ENCODE data around the gene TNRC6A. TPM values are rescaled to one million over a fixed set of nuclear protein-coding genes. Genes with fewer than 3 reads are reported as not detected.
A peak's percentile ranks its signal among the peaks of the same experiment; 100 is the strongest.
"Not testable (repeated sequence)": the region's sequence is repeated elsewhere in the genome, so short reads cannot be mapped to it uniquely, and the experiment has no call there.

TNRC6A gene
- polyA plus RNA-seq, 1 donor: 101 TPM

DNA sequence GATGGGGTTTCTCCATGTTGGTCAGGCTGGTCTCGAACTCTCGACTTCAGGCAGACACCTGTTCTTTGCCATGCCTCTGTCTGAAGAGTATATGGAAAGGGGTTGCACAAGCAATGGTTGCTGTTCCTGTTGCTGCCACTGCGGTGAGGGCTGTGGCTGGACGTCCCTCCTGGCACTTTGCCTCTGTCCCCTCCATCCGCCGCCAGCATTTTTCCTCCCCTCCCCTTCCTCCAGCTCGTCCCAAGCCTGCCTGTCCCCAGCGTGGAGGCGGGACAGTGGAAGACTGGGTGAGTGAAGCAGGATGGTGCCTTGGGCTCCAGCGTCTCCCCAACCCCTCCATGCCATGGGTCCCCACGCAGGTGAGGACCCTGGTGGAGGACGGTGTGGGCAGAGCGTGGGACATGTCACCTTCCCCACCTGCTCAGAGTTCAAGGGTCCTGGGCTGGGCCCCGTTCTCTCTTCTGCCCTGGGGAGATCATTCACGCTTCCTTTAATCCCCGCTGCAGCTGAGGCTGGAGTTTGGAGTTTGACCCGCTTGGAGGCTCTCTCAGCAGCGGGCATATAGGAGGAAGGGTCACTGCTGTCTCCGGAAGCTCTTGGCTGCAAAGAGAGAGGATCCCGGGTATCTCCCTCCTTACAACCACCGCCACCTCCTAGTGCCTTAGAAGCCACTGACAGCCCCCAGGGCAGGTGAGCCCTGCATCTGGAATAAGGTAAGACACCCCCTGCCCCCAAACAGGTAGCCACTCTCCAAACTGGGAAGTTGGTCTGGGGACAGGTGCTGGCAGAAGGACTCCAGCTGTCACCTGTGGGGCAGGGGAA lies 116.5 kb downstream of the TNRC6A start, which contains the start of gene SLC5A11:
TSS of gene SLC5A11 (plus strand) at position 238 of the 822 bp plus-strand sequence. CDS start 12,681 bp downstream, outside the sequence.
- no peak for DNase-seq

DNA sequence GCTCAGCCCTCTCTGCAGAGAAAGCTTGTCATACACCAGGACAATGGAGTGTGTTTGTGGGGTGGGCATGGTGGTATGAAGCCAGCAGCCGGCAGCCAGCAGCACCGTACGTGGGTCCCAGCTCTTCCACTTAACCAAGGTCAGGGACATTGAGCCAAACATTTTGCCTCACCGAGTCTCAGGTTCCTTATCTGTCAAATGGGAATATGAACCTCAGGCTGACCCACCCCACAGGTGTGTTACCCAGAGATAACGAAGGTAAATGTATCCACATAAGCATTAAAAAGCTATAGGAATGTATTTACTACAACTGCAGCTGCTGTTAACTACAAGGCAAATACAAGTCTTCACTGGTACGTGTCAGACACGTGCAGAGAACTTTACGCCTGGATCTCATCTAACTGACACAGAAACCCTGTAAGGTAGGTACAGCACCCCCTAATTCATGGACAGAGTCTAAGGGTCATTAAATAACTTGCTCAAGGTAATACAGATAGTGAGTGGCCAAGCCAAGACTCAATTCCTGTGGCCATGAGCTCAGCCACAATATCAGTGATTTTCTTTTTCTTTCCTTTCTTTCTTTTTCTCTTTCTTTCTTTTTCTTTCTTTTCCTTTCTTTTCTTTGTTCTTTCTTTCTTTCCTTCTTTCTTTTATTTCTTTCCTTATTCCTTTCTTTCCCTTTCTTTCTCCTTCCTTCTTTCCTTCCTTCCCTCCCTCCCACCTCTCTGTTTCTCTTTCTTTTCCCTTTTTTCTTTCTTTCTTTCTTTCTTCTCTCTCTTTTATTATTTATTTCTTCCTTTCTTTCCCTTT lies 117.3 kb downstream of the TNRC6A start:
- no peak for DNase-seq

- no peak for DNase-seq
These were observed 117.9 kb downstream of the TNRC6A start for GRCh38 chr16:24847358-24847664.

DNA sequence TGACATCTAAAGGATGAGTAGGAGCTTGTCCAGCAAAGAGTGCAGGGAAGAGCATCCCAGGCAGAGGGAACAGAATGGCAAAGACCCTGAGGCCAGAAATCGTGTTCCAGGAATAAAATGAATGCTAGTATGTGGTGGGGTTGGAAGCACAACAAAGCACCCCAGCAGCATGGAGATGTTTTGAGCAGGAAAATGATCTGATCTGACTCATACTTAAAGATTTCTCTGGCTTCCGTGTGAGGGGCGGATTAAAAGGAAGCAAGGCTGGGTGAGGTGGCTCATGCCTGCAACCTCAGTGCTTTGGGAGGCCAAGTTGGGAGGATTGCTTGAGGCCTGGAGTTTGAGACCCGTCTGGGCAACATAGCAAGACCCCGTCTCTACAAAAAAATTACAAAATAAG lies 118.6 kb downstream of the TNRC6A start:
- no peak for DNase-seq

DNA sequence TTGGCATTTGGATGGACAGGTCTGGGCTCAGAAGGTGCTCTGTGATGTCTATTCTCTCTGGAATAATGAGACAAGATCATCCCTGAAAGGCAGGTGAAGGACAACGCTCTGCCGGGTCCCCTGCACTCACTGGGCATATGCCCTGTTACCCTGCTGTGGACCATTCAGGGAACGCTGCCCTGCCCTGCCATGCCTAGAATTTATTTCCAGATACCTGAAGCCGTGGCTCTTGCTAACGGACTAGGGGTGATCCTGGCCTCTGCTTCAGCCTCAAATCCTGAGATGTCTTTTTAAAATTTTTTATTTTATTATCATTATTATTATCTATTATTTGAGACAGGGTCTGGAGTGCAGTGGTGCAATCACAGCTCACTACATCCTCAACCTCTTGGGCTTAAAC lies 120.2 kb downstream of the TNRC6A start:
- DNase-seq: no peak

DNA sequence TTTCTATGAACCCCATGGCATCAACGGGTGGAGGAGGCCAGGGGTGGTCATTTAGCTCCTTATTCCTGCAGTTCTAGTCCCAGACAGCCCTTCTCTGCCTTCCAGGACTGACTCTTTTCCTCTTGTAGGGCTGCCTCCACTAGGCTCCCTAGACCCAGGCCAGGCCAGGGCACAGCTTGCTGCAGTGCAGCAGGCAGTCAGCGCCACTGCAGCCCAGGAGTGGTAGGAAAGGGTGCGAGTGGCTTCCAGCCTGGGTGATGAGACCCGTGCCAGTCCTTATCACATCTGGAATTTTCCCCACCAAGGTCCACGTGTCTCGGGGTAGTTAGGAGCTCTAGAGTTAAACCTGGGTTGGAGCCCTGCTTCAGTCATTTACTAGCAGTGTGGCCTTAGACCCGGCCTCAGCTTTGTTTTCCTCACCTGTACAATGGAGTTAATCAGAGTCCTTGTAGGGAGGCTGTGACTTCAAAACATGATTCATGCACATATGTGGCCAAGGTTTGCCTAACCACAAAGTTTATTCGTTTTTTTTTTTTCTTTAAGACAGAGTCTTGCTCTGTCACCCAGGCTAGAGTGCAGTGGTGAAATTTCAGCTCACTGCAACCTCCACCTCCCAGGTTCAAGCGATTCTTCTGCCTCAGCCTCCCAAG lies 121.0 kb downstream of the TNRC6A start:
- DNase-seq: no peak

- no peak for DNase-seq
These were observed 122.2 kb downstream of the TNRC6A start for GRCh38 chr16:24851700-24852099.

DNA sequence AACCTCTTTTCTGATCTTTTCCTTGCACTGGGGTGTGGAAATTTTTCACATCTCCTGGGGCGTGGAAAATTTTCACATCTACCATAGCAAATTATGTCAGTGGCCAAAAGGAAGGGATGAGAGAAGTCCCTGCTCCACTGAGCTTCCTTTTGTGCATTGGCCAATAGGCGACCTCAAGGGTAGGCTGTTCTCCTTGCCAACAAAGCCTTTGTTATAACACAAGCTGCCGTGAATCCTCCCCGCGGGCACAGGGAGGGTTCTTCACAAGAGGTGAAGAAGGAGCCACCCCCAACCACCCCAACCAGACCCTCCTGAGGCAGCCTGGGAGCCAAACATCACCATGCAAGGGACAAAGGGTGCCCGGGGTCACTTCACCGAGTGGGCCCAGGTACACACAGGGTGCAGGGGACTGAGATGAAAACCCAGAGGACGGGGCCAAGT lies 122.8 kb downstream of the TNRC6A start:
- DNase-seq: no peak

- DNase-seq: no peak
These were observed 123.8 kb downstream of the TNRC6A start for GRCh38 chr16:24853169-24853824.

DNA sequence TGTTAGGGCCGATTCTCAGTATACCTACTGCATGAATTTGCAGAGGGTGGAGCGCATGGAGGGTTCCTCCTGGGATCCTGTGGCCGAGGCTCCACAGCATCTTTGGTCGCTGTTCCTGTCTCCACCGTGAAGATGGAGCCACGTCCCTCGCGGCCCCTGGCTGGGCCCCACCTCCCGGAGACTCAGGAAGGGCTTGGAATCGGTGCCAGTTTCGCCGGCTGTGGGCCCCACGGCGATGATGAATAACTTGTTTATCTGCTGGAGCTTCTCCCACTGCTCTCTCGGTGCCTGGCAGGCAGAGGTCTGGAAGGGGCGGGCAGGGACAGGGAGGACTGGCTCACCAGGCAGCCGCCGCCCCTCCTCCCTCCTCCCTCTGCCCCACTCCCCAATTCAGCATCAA lies 124.4 kb downstream of the TNRC6A start:
- DNase-seq: no peak

DNA sequence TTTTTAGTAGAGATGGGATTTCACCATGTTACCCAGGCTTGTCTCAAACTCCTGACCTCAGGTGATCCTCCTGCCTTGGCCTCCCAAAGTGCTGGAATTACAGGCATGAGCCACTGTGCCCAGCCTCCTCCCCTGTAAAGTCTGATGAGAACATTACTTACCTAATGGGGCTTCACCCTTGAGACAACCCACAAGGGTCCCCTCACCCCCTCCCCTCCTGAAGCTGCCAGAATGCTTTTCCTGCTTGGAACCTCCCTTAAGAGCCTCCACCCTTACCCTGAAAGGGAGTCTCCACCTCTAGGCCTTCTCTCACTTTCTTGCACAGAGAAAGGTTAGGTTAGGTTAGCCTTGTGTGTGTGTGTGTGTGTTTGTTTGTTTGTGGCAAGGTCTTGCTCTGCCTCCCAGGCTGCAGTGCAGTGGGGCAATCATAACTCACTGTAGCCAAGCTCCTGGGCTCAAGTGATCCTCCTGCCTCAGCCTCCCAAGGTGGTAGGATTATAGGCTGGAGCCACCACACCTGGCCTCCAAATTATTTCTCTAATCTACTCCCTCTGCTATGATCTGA lies 125.2 kb downstream of the TNRC6A start:
- no peak for DNase-seq

DNA sequence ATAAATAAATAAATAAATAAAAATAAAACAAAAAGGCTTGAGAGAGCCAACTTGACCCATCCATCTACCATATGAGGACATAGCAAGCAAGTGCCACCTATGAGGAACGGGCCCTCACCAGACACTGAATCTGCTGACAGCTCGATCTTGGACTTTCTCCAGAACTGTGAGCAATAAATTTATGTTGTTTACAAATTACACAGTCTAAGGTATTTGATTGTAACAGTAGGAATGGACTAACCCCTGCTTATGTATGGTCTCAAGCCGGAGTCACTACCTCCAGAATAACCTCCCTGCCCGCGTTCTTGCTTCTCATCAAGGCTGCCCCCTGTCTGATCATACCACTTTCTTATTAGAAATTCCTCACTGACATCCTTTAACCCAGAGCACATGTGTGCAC lies 126.2 kb downstream of the TNRC6A start:
- DNase-seq: no peak

DNA sequence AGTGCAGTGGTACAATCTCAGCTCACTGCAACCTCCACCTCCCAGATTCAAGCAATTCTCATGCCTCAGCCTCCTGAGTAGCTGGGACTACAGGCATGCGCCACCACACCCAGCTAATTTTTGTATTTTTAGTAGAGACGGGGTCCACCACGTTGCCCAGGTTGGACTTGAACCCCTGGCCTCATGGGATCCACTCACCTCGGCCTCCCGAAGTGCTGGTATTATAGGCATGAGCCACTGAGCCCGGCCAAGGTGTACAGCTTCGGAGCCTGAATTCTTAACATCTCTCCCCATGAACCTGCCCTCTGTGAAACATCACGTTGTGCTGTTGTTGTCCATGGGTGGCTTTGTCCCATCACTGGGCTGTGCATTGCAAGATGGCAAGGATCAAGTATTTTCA lies 127.4 kb downstream of the TNRC6A start:
- not testable (repeated sequence) for DNase-seq

GRCh38 chr16:24858219-24859041 lies 129.0 kb downstream of the TNRC6A start:
- DNase-seq: peak; percentile 57

DNA sequence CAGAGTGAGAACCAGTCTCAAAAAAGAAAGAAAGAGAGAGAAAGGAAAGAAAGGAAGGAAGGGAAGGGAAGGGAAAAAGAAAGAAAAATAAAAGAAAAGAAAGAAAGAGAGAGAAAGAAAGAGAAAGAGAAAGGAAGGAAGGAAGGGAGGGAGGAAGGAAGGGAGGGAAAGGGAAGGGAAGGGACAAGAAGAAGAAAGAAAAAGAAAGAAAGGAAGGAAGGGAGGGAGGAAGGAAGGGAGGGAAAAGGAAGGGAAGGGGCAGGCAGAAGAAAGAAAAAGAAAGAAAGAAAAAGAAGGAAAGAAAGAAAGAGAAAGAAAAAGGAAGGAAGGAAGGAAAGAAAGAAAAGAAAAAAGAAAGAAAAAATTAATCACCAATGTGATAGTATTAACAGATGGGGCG lies 132.0 kb downstream of the TNRC6A start:
- no peak for DNase-seq

DNA sequence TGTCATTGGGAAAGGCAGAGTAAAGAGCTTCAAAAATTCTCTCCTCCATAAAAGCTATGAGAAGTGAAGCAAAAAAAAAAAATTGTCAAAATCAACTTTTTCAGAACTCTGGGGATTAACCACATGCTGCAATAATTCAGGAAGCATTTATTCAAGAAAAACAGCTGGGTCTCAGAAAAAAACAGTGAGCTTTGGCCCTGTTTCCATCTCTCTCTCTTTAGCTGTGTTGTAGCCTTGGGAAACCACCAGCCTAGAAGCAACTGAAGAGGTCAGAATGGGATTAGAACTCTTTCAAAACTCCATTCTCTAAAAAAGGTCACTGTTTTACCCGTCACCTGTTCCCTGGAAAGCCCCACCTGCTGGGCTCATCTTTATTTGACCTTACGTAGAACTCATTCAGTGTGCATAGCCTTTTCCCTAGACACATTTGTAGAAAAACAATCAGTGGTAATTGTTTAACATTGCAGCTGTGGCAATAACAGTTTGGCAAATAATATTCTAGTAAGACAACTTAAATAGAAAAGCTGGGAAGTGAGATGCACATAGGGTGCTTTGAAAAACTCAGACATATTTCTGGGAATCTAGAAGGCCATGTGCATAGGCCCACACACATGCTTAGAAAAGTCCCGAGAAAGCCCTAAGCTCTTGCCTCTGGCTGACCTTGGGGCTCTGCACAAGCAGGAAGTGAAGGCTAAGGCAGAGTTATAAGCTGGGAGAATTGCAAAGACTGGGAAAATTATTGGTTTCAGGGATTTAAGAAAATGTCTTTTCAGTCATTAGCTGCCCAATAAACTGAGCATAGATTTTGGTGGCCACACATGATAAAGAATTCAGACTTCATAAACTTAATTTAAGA lies 134.4 kb downstream of the TNRC6A start:
- DNase-seq: no peak

DNA sequence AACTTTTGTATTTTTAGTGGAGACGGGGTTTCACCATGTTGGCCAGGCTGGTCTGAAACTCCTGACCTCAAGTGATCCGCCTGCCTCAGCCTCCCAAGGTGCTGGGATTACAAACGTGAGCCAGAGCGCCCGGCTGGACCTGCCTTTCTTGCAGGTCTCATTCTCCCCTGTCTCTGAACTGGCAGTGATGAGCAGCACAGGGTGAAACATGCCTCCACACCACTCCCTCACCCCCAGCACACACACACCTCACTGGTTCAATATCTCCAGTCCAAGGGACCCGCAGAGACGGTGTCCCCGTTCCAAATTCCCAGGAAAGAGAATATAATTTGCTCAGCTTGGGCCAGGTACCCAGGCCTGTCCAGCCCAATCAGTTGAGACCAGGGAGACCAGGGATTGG lies 139.6 kb downstream of the TNRC6A start:
- no peak for DNase-seq

DNA sequence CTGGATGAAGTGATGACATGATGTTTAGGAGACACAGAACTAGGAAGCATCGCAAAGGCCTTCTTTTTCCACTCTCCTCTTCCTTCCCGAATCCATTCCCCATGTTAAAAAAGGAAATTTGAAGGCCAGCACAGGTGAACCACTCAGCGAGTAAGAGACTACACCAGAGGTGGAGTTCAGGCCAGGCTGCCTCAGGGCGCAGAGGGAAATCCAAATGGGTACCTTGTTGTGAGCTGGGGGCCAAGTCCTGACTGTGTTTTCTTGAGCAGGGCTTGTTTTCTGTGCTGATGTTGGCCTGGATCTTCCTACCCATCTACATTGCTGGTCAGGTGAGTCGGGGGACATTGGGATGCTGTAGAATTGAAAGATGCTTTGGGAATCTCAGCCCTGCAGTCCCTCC lies 142.4 kb downstream of the TNRC6A start:
- no peak for DNase-seq

DNA sequence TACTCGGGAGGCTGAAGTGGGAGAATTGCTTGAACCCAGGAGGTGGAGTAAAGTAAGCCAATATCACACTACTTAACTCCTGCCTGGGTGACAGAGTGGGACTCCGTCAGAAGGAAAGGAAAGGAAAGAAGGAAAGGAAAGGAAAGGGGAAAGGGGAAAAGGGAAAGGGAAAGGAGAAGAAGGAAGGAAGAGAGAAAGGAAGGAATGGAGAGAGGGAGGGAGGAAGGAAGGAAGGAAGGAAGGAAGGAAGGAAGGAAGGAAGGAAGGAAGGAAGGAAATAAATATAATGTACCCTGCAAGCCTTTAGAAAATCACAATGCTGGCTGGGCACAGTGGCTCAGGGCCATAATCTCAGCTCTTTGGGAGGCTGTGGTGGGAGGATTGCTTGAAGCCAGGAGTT lies 143.6 kb downstream of the TNRC6A start:
- no peak for DNase-seq

GRCh38 chr16:24875466-24875865 lies 146.0 kb downstream of the TNRC6A start:
- DNase-seq: no peak
